ENCODE measurements around the gene CFAP45.
A peak's percentile ranks its signal among the peaks of the same experiment; 100 is the strongest.
"Not testable (repeated sequence)": the region's sequence is repeated elsewhere in the genome, so short reads cannot be mapped to it uniquely, and the experiment has no call there.

Gene CFAP45

GRCh38 chr1:159904036-159904435, 4.1 kb upstream of the CFAP45 start:
- DNase-seq: not testable (repeated sequence)

- no peak for DNase-seq
Measured at GRCh38 chr1:159902541-159902940, 2.6 kb upstream of the CFAP45 start.

GRCh38 chr1:159900755-159901360, 893 bp upstream of the CFAP45 start:
- no peak for DNase-seq

GRCh38 chr1:159899634-159900033, 331 bp downstream of the CFAP45 start:
- not testable (repeated sequence) for DNase-seq

- no peak for DNase-seq
Measured at GRCh38 chr1:159898527-159898926, 1.4 kb downstream of the CFAP45 start.

- no peak for DNase-seq
Measured at GRCh38 chr1:159897962-159898361, 2.0 kb downstream of the CFAP45 start.

- no peak for DNase-seq
Measured at GRCh38 chr1:159896546-159896930, 3.4 kb downstream of the CFAP45 start.

GRCh38 chr1:159895836-159896545, 4.0 kb downstream of the CFAP45 start:
- peak; percentile 32 for DNase-seq

GRCh38 chr1:159895286-159895685, 4.7 kb downstream of the CFAP45 start:
- no peak for DNase-seq

- DNase-seq: no peak
Measured at GRCh38 chr1:159892944-159893343, 7.0 kb downstream of the CFAP45 start.

GRCh38 chr1:159891275-159892157, 8.4 kb downstream of the CFAP45 start:
- peak; percentile 88 for DNase-seq

GRCh38 chr1:159890390-159890789, 9.6 kb downstream of the CFAP45 start:
- DNase-seq: no peak

GRCh38 chr1:159889821-159890252, 10.1 kb downstream of the CFAP45 start:
- DNase-seq: peak; percentile 95

GRCh38 chr1:159889202-159889601, 10.8 kb downstream of the CFAP45 start:
- no peak for DNase-seq

- DNase-seq: no peak
Measured at GRCh38 chr1:159884296-159884695, 15.7 kb downstream of the CFAP45 start.

GRCh38 chr1:159883134-159883533, 16.8 kb downstream of the CFAP45 start:
- DNase-seq: no peak

GRCh38 chr1:159882527-159882862, 17.5 kb downstream of the CFAP45 start:
- DNase-seq: peak; percentile 41

GRCh38 chr1:159881622-159882526, 18.1 kb downstream of the CFAP45 start:
- peak; percentile 99 for DNase-seq

GRCh38 chr1:159880430-159880829, 19.5 kb downstream of the CFAP45 start:
- no peak for DNase-seq

- peak; percentile 76 for DNase-seq
Measured at GRCh38 chr1:159879977-159880376, 20.0 kb downstream of the CFAP45 start.

GRCh38 chr1:159879136-159879535, 20.8 kb downstream of the CFAP45 start:
- no peak for DNase-seq

- no peak for DNase-seq
Measured at GRCh38 chr1:159877695-159878444, 22.1 kb downstream of the CFAP45 start.

Measured in fibroblast of upper back skin (primary cell).